HepG2 (cell line): Measurements from ENCODE around the gene MSI2. TPM values are rescaled to one million over a fixed set of nuclear protein-coding genes. Genes with fewer than 3 reads are reported as not detected.

Experiments used
- HDAC1 ChIP-seq: sonication (generic); formaldehyde crosslinking; IDR thresholded peaks from 2 replicates; pipeline ENCODE4 v1.5.1; 2020; ENCODE audit warnings: mild to moderate bottlenecking, missing genetic modification reagents
- HNRNPUL1 ChIP-seq: fragments of 200-400 bp; formaldehyde crosslinking; IDR thresholded peaks from 2 replicates; pipeline ENCODE4 v1.6.1; 2017; ENCODE audit warnings: low read depth, mild to moderate bottlenecking, low read length, moderate library complexity
- RAD21 ChIP-seq: fragments of 450-650 bp; formaldehyde crosslinking; IDR thresholded peaks from 2 replicates; pipeline ENCODE4 v1.5.0; 2020; ENCODE audit warnings: mild to moderate bottlenecking
- ZFAT ChIP-seq: sonication (generic); formaldehyde crosslinking; conservative IDR thresholded peaks from 2 replicates; pipeline ENCODE4 v1.8.1; 2023; ENCODE audit warnings: missing genetic modification reagents, inconsistent platforms
- ZNF225 ChIP-seq: sonication (generic); formaldehyde crosslinking; IDR thresholded peaks from 2 replicates; pipeline ENCODE4 v1.4.0; 2020; ENCODE audit warnings: mild to moderate bottlenecking, missing genetic modification reagents
- ZNF589 ChIP-seq: sonication (generic); formaldehyde crosslinking; conservative IDR thresholded peaks from 2 replicates; pipeline ENCODE4 v1.8.0; 2022; ENCODE audit warnings: mild to moderate bottlenecking, moderate library complexity, missing genetic modification reagents
- ZNF614 ChIP-seq: IDR thresholded peaks from 2 replicates; pipeline ENCODE4 v1.6.1; 2018; ENCODE audit warnings: missing biosample characterization, missing genetic modification reagents, inconsistent platforms, borderline replicate concordance
- polyA plus RNA-seq, 8 experiments: library from polyadenylated mRNA; depleted of rRNA in 3 of 8; stranded (reverse) in 7 of 8; unstranded in 1 of 8; fragments of >200 nt; fragmentation: Illumina TruSeq in 4 of 8; extraction: Trizol in 4 of 8; gene quantifications; 2 replicates each; pipeline versions ENCODE4 v1.2.1 to v1.2.3, GENCODE V29; 2011 to 2016; ENCODE audit warnings: low read depth in 4 of 8, missing spikeins in 1 of 8, mixed read lengths in 1 of 8; ENCODE audit not compliant: insufficient read depth in 1 of 8
- total RNA-seq, 5 experiments: library from RNA; depleted of rRNA; stranded (reverse); fragments of >200 nt; fragmentation: Illumina TruSeq; extraction: Trizol; gene quantifications; 2 replicates each; pipeline ENCODE4 v1.2.3, GENCODE V29; 2016; ENCODE audit warnings: low read depth in 1 of 5
- TF ChIP-seq, protein P1 (sequence below): sonication (generic); formaldehyde crosslinking; IDR thresholded peaks from 2 replicates; pipeline ENCODE4 v1.5.1; 2020; ENCODE audit warnings: mild to moderate bottlenecking, missing genetic modification reagents
- TF ChIP-seq, protein P2 (sequence below): sonication (generic); formaldehyde crosslinking; IDR thresholded peaks from 2 replicates; pipeline ENCODE4 v1.4.0; 2020; ENCODE audit warnings: missing genetic modification reagents, borderline replicate concordance
- TF ChIP-seq, protein P3 (sequence below): sonication (generic); formaldehyde crosslinking; IDR thresholded peaks from 2 replicates; pipeline ENCODE4 v1.4.0; 2020; ENCODE audit warnings: missing genetic modification reagents, borderline replicate concordance
- TF ChIP-seq, protein P4 (sequence below): sonication (generic); formaldehyde crosslinking; IDR thresholded peaks from 2 replicates; pipeline ENCODE4 v1.5.0; 2020; ENCODE audit warnings: mild to moderate bottlenecking, missing genetic modification reagents, borderline replicate concordance
- TF ChIP-seq, protein P5 (sequence below): fragments of 450-650 bp; IDR thresholded peaks from 2 replicates; pipeline ENCODE4 v1.6.1; 2016

The MSI2 gene
- total and polyA plus RNA-seq, 2 of the 13 experiments (the other 11 are each of a cell fraction or from before 2014, with no cell fraction given): 77.5 to 78.4 TPM

GRCh38 chr17:57580055-57580739, 323.9 kb downstream of the MSI2 start (continued):
- TF ChIP-seq, protein P1, sequence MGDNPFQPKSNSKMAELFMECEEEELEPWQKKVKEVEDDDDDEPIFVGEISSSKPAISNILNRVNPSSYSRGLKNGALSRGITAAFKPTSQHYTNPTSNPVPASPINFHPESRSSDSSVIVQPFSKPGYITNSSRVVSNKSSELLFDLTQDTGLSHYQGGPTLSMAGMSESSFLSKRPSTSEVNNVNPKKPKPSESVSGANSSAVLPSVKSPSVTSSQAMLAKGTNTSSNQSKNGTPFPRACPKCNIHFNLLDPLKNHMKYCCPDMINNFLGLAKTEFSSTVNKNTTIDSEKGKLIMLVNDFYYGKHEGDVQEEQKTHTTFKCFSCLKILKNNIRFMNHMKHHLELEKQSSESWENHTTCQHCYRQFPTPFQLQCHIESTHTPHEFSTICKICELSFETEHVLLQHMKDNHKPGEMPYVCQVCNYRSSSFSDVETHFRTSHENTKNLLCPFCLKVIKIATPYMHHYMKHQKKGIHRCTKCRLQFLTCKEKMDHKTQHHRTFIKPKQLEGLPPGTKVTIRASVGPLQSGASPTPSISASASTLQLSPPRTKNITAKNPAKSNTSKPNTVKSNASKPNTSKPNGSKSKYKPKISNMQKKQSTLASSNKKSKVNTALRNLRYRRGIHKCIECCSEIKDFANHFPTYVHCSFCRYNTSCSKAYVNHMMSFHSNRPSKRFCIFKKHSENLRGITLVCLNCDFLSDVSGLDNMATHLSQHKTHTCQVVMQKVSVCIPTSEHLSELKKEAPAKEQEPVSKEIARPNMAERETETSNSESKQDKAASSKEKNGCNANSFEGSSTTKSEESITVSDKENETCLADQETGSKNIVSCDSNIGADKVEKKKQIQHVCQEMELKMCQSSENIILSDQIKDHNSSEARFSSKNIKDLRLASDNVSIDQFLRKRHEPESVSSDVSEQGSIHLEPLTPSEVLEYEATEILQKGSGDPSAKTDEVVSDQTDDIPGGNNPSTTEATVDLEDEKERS (CRISPR knock-in tag): peak; percentile 82; the same call in 1 of the 2 replicates
- TF ChIP-seq ZFAT (no peak), ZNF614 (CRISPR knock-in tag) (no peak), ZNF589 (CRISPR knock-in tag) (peak; percentile 70; the same call in 1 of the 2 replicates), HDAC1 (peak; percentile 97), ZNF225 (peak; percentile 47; the same call in 1 of the 2 replicates), HNRNPUL1 (no peak), RAD21 (CRISPR knock-in tag) (peak; percentile 37; the same call in 1 of the 2 replicates)
- TF ChIP-seq, protein P2, sequence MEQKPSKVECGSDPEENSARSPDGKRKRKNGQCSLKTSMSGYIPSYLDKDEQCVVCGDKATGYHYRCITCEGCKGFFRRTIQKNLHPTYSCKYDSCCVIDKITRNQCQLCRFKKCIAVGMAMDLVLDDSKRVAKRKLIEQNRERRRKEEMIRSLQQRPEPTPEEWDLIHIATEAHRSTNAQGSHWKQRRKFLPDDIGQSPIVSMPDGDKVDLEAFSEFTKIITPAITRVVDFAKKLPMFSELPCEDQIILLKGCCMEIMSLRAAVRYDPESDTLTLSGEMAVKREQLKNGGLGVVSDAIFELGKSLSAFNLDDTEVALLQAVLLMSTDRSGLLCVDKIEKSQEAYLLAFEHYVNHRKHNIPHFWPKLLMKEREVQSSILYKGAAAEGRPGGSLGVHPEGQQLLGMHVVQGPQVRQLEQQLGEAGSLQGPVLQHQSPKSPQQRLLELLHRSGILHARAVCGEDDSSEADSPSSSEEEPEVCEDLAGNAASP (CRISPR knock-in tag): peak; percentile 93; the same call in 1 of the 2 replicates
- TF ChIP-seq, protein P3, sequence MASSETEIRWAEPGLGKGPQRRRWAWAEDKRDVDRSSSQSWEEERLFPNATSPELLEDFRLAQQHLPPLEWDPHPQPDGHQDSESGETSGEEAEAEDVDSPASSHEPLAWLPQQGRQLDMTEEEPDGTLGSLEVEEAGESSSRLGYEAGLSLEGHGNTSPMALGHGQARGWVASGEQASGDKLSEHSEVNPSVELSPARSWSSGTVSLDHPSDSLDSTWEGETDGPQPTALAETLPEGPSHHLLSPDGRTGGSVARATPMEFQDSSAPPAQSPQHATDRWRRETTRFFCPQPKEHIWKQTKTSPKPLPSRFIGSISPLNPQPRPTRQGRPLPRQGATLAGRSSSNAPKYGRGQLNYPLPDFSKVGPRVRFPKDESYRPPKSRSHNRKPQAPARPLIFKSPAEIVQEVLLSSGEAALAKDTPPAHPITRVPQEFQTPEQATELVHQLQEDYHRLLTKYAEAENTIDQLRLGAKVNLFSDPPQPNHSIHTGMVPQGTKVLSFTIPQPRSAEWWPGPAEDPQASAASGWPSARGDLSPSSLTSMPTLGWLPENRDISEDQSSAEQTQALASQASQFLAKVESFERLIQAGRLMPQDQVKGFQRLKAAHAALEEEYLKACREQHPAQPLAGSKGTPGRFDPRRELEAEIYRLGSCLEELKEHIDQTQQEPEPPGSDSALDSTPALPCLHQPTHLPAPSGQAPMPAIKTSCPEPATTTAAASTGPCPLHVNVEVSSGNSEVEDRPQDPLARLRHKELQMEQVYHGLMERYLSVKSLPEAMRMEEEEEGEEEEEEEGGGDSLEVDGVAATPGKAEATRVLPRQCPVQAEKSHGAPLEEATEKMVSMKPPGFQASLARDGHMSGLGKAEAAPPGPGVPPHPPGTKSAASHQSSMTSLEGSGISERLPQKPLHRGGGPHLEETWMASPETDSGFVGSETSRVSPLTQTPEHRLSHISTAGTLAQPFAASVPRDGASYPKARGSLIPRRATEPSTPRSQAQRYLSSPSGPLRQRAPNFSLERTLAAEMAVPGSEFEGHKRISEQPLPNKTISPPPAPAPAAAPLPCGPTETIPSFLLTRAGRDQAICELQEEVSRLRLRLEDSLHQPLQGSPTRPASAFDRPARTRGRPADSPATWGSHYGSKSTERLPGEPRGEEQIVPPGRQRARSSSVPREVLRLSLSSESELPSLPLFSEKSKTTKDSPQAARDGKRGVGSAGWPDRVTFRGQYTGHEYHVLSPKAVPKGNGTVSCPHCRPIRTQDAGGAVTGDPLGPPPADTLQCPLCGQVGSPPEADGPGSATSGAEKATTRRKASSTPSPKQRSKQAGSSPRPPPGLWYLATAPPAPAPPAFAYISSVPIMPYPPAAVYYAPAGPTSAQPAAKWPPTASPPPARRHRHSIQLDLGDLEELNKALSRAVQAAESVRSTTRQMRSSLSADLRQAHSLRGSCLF (CRISPR knock-in tag): no peak
- TF ChIP-seq, protein P4, sequence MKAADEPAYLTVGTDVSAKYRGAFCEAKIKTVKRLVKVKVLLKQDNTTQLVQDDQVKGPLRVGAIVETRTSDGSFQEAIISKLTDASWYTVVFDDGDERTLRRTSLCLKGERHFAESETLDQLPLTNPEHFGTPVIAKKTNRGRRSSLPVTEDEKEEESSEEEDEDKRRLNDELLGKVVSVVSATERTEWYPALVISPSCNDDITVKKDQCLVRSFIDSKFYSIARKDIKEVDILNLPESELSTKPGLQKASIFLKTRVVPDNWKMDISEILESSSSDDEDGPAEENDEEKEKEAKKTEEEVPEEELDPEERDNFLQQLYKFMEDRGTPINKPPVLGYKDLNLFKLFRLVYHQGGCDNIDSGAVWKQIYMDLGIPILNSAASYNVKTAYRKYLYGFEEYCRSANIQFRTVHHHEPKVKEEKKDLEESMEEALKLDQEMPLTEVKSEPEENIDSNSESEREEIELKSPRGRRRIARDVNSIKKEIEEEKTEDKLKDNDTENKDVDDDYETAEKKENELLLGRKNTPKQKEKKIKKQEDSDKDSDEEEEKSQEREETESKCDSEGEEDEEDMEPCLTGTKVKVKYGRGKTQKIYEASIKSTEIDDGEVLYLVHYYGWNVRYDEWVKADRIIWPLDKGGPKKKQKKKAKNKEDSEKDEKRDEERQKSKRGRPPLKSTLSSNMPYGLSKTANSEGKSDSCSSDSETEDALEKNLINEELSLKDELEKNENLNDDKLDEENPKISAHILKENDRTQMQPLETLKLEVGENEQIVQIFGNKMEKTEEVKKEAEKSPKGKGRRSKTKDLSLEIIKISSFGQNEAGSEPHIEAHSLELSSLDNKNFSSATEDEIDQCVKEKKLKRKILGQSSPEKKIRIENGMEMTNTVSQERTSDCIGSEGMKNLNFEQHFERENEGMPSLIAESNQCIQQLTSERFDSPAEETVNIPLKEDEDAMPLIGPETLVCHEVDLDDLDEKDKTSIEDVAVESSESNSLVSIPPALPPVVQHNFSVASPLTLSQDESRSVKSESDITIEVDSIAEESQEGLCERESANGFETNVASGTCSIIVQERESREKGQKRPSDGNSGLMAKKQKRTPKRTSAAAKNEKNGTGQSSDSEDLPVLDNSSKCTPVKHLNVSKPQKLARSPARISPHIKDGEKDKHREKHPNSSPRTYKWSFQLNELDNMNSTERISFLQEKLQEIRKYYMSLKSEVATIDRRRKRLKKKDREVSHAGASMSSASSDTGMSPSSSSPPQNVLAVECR (CRISPR knock-in tag): peak; percentile 87; the same call in 1 of the 2 replicates
- TF ChIP-seq, protein P5, sequence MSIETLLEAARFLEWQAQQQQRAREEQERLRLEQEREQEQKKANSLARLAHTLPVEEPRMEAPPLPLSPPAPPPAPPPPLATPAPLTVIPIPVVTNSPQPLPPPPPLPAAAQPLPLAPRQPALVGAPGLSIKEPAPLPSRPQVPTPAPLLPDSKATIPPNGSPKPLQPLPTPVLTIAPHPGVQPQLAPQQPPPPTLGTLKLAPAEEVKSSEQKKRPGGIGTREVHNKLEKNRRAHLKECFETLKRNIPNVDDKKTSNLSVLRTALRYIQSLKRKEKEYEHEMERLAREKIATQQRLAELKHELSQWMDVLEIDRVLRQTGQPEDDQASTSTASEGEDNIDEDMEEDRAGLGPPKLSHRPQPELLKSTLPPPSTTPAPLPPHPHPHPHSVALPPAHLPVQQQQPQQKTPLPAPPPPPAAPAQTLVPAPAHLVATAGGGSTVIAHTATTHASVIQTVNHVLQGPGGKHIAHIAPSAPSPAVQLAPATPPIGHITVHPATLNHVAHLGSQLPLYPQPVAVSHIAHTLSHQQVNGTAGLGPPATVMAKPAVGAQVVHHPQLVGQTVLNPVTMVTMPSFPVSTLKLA: no peak
